Smooth muscle cell (in vitro differentiated cells): Measurements from ENCODE around the gene TMEM131L. TPM values are rescaled to one million over a fixed set of nuclear protein-coding genes. Genes with fewer than 3 reads are reported as not detected.

Experiments
- DNase-seq: peaks from one replicate; lab custom pipeline; 2025; ENCODE audit not compliant: unreplicated experiment; lab: John Stamatoyannopoulos, UW
- H2AFZ ChIP-seq: fragments of 200-600 bp; sonication (generic); 2 replicates; pipeline ENCODE4 v1.6.0; 2016; ENCODE audit warnings: antibody characterized with exemption, low read depth, mild to moderate bottlenecking
- H3F3A ChIP-seq: fragments of 200-600 bp; sonication (generic); 2 replicates; pipeline ENCODE4 v1.6.0; 2017; ENCODE audit warnings: antibody characterized with exemption, low read depth
- H3K27ac ChIP-seq: fragments of 200-600 bp; sonication (generic); 2 replicates; pipeline ENCODE4 v1.5.1; 2016; ENCODE audit warnings: low read depth, mild to moderate bottlenecking
- H3K27me3 ChIP-seq: fragments of 200-600 bp; sonication (generic); 2 replicates; pipeline ENCODE4 v1.6.1; 2016; ENCODE audit warnings: low read depth, mild to moderate bottlenecking
- H3K36me3 ChIP-seq: fragments of 200-600 bp; sonication (generic); 2 replicates; pipeline ENCODE4 v1.5.1; 2016; ENCODE audit warnings: low read depth
- H3K4me1 ChIP-seq: fragments of 200-600 bp; sonication (generic); 2 replicates; pipeline ENCODE4 v1.5.1; 2016; ENCODE audit warnings: low read depth
- H3K4me2 ChIP-seq: fragments of 200-600 bp; sonication (generic); 2 replicates; pipeline ENCODE4 v1.6.0; 2016; ENCODE audit warnings: mild to moderate bottlenecking
- H3K4me3 ChIP-seq: fragments of 200-600 bp; sonication (generic); 2 replicates; pipeline ENCODE4 v1.5.1; 2016; ENCODE audit warnings: mild to moderate bottlenecking
- H3K79me2 ChIP-seq: fragments of 200-600 bp; sonication (generic); 2 replicates; pipeline ENCODE4 v1.6.0; 2016; ENCODE audit warnings: low read depth, mild to moderate bottlenecking
- H3K9ac ChIP-seq: fragments of 200-600 bp; sonication (generic); 2 replicates; pipeline ENCODE4 v1.6.0; 2016; ENCODE audit warnings: low read depth
- H3K9me3 ChIP-seq: fragments of 200-600 bp; sonication (generic); replicated peaks from 2 replicates; pipeline ENCODE4 v1.5.1; 2016; ENCODE audit warnings: low read depth
- H4K20me1 ChIP-seq: fragments of 200-600 bp; sonication (generic); 2 replicates; pipeline ENCODE4 v1.6.0; 2016; ENCODE audit warnings: low read depth
- WGBS: methylation state at CpG from one replicate; pipeline ENCODE4 v1.1.7; 2016; ENCODE audit warnings: low lambda C conversion rate; 5-methylcytosine and 5-hydroxymethylcytosine counted together
- polyA plus RNA-seq: library from polyadenylated mRNA; unstranded; fragments of >200 nt; fragmentation: Nextera tagmentation; extraction: Ambion mirVana; gene quantifications from 2 replicates; pipeline ENCODE4 v1.2.1, GENCODE V29; 2016
- total RNA-seq: library from RNA; depleted of rRNA; stranded (reverse); fragments of >200 nt; gene quantifications from 2 replicates; pipeline ENCODE4 v1.2.3, GENCODE V29; 2014
- TF ChIP-seq, protein P1 (sequence below): fragments of 200-600 bp; sonication (generic); IDR thresholded peaks from 2 replicates; pipeline ENCODE4 v1.5.1; 2017; ENCODE audit warnings: borderline replicate concordance, mild to moderate bottlenecking, antibody characterized with exemption; ENCODE audit not compliant: insufficient read depth, poor library complexity, severe bottlenecking

TMEM131L gene
- total and polyA plus RNA-seq, 2 experiments from 2014 or later, result 4.3 to 6.7 TPM

DNA sequence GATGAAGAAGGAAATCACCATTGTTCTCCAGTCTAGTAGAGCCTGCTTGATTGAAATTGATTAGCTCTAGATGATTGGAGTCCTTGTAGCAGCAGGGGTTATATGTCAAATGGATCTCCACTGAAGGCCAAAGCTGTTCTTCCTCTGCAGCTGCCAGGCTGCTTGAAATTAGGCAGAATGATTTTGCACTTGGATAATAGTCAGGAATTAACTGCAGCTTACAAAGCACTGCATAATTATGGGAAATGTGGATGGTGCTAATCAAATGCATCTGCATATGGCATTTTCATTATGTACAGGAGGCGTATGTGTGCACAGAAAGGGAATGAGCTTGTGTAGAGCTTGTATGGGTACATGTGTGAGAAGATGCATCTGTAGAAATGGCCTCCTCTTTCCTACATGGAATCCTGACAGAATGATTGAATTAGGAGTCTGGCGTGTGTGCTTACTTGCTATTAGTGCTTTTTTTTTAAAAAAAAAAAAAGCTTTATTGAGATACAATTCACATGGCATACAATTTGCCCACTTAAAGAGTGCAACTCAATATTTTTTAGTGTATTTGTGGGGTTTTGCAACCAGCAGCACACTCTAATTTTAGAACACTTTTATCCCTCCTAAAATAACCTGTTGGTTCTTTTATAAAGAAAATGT is 65.9 kb downstream of the TMEM131L start:
- TF ChIP-seq, protein P1, sequence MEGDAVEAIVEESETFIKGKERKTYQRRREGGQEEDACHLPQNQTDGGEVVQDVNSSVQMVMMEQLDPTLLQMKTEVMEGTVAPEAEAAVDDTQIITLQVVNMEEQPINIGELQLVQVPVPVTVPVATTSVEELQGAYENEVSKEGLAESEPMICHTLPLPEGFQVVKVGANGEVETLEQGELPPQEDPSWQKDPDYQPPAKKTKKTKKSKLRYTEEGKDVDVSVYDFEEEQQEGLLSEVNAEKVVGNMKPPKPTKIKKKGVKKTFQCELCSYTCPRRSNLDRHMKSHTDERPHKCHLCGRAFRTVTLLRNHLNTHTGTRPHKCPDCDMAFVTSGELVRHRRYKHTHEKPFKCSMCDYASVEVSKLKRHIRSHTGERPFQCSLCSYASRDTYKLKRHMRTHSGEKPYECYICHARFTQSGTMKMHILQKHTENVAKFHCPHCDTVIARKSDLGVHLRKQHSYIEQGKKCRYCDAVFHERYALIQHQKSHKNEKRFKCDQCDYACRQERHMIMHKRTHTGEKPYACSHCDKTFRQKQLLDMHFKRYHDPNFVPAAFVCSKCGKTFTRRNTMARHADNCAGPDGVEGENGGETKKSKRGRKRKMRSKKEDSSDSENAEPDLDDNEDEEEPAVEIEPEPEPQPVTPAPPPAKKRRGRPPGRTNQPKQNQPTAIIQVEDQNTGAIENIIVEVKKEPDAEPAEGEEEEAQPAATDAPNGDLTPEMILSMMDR, result no peak
- H3K4me2 ChIP-seq, result no peak overlapping the region
- no peaks in the 10 kb centered on the region for H3F3A ChIP-seq
- H3K79me2 ChIP-seq, result no peaks in the 10 kb centered on the region
- no peak overlapping the region for H3K4me3 ChIP-seq
- no peaks in the 10 kb centered on the region for H3K36me3 ChIP-seq
- H3K27me3 ChIP-seq, result no peaks in the 10 kb centered on the region
- DNase-seq, result no peak
- H3K9me3 ChIP-seq, result no peaks in the 10 kb centered on the region
- H3K4me1 ChIP-seq, result peaks cover 10% of the 10 kb centered on the region
- no peak overlapping the region for H2AFZ ChIP-seq
- no peak overlapping the region for H3K27ac ChIP-seq
- WGBS, result 97% methylated on average over 2 of the region's 2 CpGs
- H4K20me1 ChIP-seq, result peaks cover 6% of the 10 kb centered on the region
- no peak overlapping the region for H3K9ac ChIP-seq

DNA sequence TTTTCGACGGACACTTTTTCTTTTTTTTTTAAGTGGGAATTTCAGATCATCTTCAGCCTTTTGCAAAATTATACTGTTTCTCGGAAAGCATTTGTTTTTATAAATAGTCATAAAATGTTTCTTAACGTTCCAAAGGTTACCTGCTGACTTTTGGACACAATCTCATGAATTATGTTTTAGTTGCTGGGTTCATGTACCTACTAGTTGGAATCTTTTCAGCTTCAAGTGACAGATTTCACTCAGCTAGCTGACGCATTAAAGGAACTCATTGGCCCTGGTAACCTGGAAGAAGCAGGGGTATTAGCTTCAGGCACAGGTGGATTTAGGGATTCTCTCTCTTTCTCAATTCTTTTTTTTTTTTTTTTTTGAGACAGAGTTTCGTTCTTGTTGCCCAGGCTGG is 66.5 kb downstream of the TMEM131L start:
- no peak for DNase-seq
- Histone ChIP-seq H3K27me3 (no peaks in the 10 kb centered on the region), H3K4me1 (peaks cover 10% of the 10 kb centered on the region), H3K9me3 (no peaks in the 10 kb centered on the region), H3K79me2 (no peaks in the 10 kb centered on the region), H3K27ac (no peak overlapping the region), H4K20me1 (peaks cover 6% of the 10 kb centered on the region), H2AFZ (no peak overlapping the region), H3F3A (no peaks in the 10 kb centered on the region), H3K9ac (no peak overlapping the region), H3K4me2 (no peak overlapping the region), H3K36me3 (no peaks in the 10 kb centered on the region), H3K4me3 (no peak overlapping the region)
- TF ChIP-seq, protein P1, result no peak
- 97% methylated on average over 6 of the region's 6 CpGs for WGBS

GRCh38 chr4:153533387-153533786 is 67.2 kb downstream of the TMEM131L start:
- Histone ChIP-seq H3K36me3 (no peaks in the 10 kb centered on the region), H2AFZ (no peak overlapping the region), H3K4me3 (no peak overlapping the region), H3K9me3 (no peaks in the 10 kb centered on the region), H3K27me3 (no peaks in the 10 kb centered on the region), H3K4me1 (peaks cover 10% of the 10 kb centered on the region), H3K27ac (no peak overlapping the region), H3F3A (no peaks in the 10 kb centered on the region), H3K9ac (no peak overlapping the region), H3K79me2 (no peaks in the 10 kb centered on the region), H4K20me1 (peaks cover 6% of the 10 kb centered on the region), H3K4me2 (no peak overlapping the region)
- TF ChIP-seq, protein P1, result no peak
- no peak for DNase-seq
